Measurements from ENCODE around the gene SHKBP1. TPM values are rescaled to one million over a fixed set of nuclear protein-coding genes. Genes with fewer than 3 reads are reported as not detected.

The SHKBP1 gene
- total and polyA plus RNA-seq, 9 of the 15 experiments (the other 6 are each of a cell fraction or from before 2014, with no cell fraction given): 1.2 to 58.1 (median 22.3) TPM

- TF ChIP-seq RBFOX2 (IDR thresholded peaks at IDR 0.05; ENCODE audit: low read depth, low read length) (peak; percentile 59), ZNF121 (CRISPR knock-in tag; conservative IDR thresholded peaks at IDR 0.05) (no peak), CEBPG (CRISPR knock-in tag; IDR thresholded peaks at IDR 0.05) (no peak), CEBPG (tag; conservative IDR thresholded peaks at IDR 0.05 in 1 of 2, IDR thresholded peaks at IDR 0.05 in 1 of 2) (no peak), FOXP1 (CRISPR knock-in tag; IDR thresholded peaks at IDR 0.05) (peak; percentile 26; the same call in 1 of the 2 replicates), PPARD (CRISPR knock-in tag; IDR thresholded peaks at IDR 0.05) (no peak), ZFP30 (CRISPR knock-in tag; IDR thresholded peaks at IDR 0.05; ENCODE audit: borderline replicate concordance) (no peak), MGA (IDR thresholded peaks at IDR 0.05) (peak; percentile 78; the same call in 1 of the 2 replicates), SAFB2 (IDR thresholded peaks at IDR 0.05; ENCODE audit: borderline replicate concordance, low read depth, low read length, severe bottlenecking) (no peak), ZBTB2 (IDR thresholded peaks at IDR 0.05) (no peak), FOXM1 (IDR thresholded peaks at IDR 0.05; ENCODE audit: low read depth) (no peak), FOXM1 (CRISPR knock-in tag; IDR thresholded peaks at IDR 0.05; ENCODE audit: low read depth) (no peak; the same call in 1 of the 2 replicates), GABPB2 (CRISPR knock-in tag; conservative IDR thresholded peaks at IDR 0.05) (no peak)
Observed at GRCh38 chr19:40613690-40614621, 37.3 kb downstream of the SHKBP1 start (continued).

All from K562 (cell line).